ENCODE results near the gene TMEM97.

DNA sequence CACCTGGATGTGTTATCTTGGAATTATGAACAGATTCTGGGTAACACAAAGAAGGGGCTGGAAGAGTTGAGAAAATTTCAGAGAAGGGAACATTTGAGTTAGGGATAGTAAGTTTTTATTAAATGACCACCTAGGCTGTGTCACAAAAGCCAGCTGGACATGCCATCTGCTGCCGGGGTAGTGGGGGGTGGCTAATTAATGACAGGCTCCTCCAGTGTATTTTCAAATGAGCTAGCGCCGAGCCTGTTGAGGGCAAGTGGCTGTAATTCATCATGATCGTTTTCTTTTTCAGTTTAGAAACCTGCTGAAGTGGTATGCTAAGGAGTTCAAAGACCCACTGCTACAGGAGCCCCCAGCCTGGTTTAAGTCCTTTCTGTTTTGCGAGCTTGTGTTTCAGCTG lies 6.2 kb downstream of the TMEM97 start:
- TF ChIP-seq POLR2A (IDR thresholded peaks at IDR 0.05): no peak
- TF ChIP-seq, protein P1, sequence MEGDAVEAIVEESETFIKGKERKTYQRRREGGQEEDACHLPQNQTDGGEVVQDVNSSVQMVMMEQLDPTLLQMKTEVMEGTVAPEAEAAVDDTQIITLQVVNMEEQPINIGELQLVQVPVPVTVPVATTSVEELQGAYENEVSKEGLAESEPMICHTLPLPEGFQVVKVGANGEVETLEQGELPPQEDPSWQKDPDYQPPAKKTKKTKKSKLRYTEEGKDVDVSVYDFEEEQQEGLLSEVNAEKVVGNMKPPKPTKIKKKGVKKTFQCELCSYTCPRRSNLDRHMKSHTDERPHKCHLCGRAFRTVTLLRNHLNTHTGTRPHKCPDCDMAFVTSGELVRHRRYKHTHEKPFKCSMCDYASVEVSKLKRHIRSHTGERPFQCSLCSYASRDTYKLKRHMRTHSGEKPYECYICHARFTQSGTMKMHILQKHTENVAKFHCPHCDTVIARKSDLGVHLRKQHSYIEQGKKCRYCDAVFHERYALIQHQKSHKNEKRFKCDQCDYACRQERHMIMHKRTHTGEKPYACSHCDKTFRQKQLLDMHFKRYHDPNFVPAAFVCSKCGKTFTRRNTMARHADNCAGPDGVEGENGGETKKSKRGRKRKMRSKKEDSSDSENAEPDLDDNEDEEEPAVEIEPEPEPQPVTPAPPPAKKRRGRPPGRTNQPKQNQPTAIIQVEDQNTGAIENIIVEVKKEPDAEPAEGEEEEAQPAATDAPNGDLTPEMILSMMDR (IDR thresholded peaks at IDR 0.05): no peak

Data from ovary (tissue), 3 donors.